ENCODE results near the gene MEF2A.
"Not testable (repeated sequence)": the region's sequence is repeated elsewhere in the genome, so short reads cannot be mapped to it uniquely, and the experiment has no call there.

Gene MEF2A

GRCh38 chr15:99733268-99734039 is 167.7 kb downstream of the MEF2A start, which contains the start of gene LYSMD4:
Gene LYSMD4, minus strand, starts transcription at chr15:99733437. Its CDS starts 1,438 bp downstream, at chr15:99731999.
- Histone ChIP-seq H3K27ac (peak within 1 kb of the TSS; percentile 65), H3K36me3 (ENCODE audit: control insufficient read depth, insufficient read depth, low read length) (no peaks in the 10 kb centered on the region), H2AFZ (peak within 1 kb of the TSS; percentile 92), H3K9me3 (ENCODE audit: control insufficient read depth, low read length) (no peaks in the 10 kb centered on the region), H3K4me3 (ENCODE audit: low read depth, low read length) (peak within 1 kb of the TSS; percentile 62), H3K4me1 (no peaks in the 10 kb centered on the region), H3K9ac (no peak within 1 kb of the TSS), H3K27me3 (ENCODE audit: control insufficient read depth, insufficient read depth, low read length) (no peaks in the 10 kb centered on the region), H3K79me2 (no peaks in the 10 kb centered on the region), H3K4me2 (ENCODE audit: low read length) (peak within 1 kb of the TSS; percentile 92)
- no peak for TF ChIP-seq CTCF (IDR thresholded peaks at IDR 0.05)

DNA sequence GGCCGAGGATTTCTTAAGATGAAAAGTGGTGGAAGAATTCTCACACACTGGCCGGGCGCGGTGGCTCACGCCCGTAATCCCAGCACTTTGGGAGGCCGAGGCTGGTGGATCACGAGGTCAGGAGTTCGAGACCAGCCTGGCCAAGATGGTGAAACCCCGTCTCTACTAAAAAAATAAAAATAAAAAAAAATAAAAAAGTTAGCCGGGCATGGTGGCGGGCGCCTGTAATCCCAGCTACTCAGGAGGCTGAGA is 168.2 kb downstream of the MEF2A start:
- H3K4me3 ChIP-seq (ENCODE audit: low read depth, low read length); H3K27ac ChIP-seq; H3K4me1 ChIP-seq: not testable (repeated sequence)

GRCh38 chr15:99734575-99734974 is 168.8 kb downstream of the MEF2A start:
- TF ChIP-seq CTCF (IDR thresholded peaks at IDR 0.05), result no peak
- Histone ChIP-seq H2AFZ (no peak overlapping the region), H3K27ac (no peak overlapping the region), H3K4me2 (ENCODE audit: low read length) (no peak overlapping the region), H3K4me1 (no peaks in the 10 kb centered on the region), H3K4me3 (ENCODE audit: low read depth, low read length) (no peak overlapping the region), H3K36me3 (ENCODE audit: control insufficient read depth, insufficient read depth, low read length) (no peaks in the 10 kb centered on the region), H3K27me3 (ENCODE audit: control insufficient read depth, insufficient read depth, low read length) (no peaks in the 10 kb centered on the region), H3K9me3 (ENCODE audit: control insufficient read depth, low read length) (no peaks in the 10 kb centered on the region), H3K9ac (no peak overlapping the region), H3K79me2 (no peaks in the 10 kb centered on the region)

More for the DNA sequence above, 168.2 kb downstream of the MEF2A start:
- H2AFZ ChIP-seq, result peak overlapping the region; percentile 92
- H3K27me3 ChIP-seq (ENCODE audit: control insufficient read depth, insufficient read depth, low read length); H3K36me3 ChIP-seq (ENCODE audit: control insufficient read depth, insufficient read depth, low read length); H3K9ac ChIP-seq; H3K9me3 ChIP-seq (ENCODE audit: control insufficient read depth, low read length); H3K79me2 ChIP-seq: not testable (repeated sequence)
- H3K4me2 ChIP-seq (ENCODE audit: low read length), result peak overlapping the region; percentile 79

GRCh38 chr15:99735868-99736267 is 170.1 kb downstream of the MEF2A start:
- H3K4me1 ChIP-seq, result no peaks in the 10 kb centered on the region
- no peak for TF ChIP-seq CTCF (IDR thresholded peaks at IDR 0.05)
- no peak overlapping the region for H3K27ac ChIP-seq
- H3K9me3 ChIP-seq (ENCODE audit: control insufficient read depth, low read length), result no peaks in the 10 kb centered on the region
- H3K27me3 ChIP-seq (ENCODE audit: control insufficient read depth, insufficient read depth, low read length), result no peaks in the 10 kb centered on the region
- no peak overlapping the region for H3K9ac ChIP-seq
- no peaks in the 10 kb centered on the region for H3K79me2 ChIP-seq
- H3K4me3 ChIP-seq (ENCODE audit: low read depth, low read length), result no peak overlapping the region
- no peak overlapping the region for H3K4me2 ChIP-seq (ENCODE audit: low read length)
- no peak overlapping the region for H2AFZ ChIP-seq
- H3K36me3 ChIP-seq (ENCODE audit: control insufficient read depth, insufficient read depth, low read length), result no peaks in the 10 kb centered on the region

- Histone ChIP-seq H3K4me2 (ENCODE audit: low read length) (no peak overlapping the region), H3K9me3 (ENCODE audit: control insufficient read depth, low read length) (no peaks in the 10 kb centered on the region), H3K36me3 (ENCODE audit: control insufficient read depth, insufficient read depth, low read length) (no peaks in the 10 kb centered on the region), H3K4me3 (ENCODE audit: low read depth, low read length) (no peak overlapping the region), H3K79me2 (no peaks in the 10 kb centered on the region), H3K27me3 (ENCODE audit: control insufficient read depth, insufficient read depth, low read length) (no peaks in the 10 kb centered on the region), H3K4me1 (no peaks in the 10 kb centered on the region), H3K9ac (no peak overlapping the region), H3K27ac (no peak overlapping the region), H2AFZ (no peak overlapping the region)
- no peak for TF ChIP-seq CTCF (IDR thresholded peaks at IDR 0.05)
Measured at GRCh38 chr15:99736702-99737101, 170.9 kb downstream of the MEF2A start.

Data from parathyroid adenoma (tissue), 2 donors.